Kidney epithelial cell (primary cell): ENCODE measurements around the gene SASH3. TPM values are rescaled to one million over a fixed set of nuclear protein-coding genes. Genes with fewer than 3 reads are reported as not detected.

Experiments used
- DNase-seq: peaks from one replicate; pipeline ENCODE4 v3.0.0-alpha.2; 2010; ENCODE audit warnings: low read depth
- H3K27me3 ChIP-seq: 2 replicates; pipeline ENCODE4 v1.6.0; 2011; ENCODE audit warnings: low read length; ENCODE audit not compliant: control insufficient read depth, insufficient read depth
- H3K36me3 ChIP-seq: 2 replicates; pipeline ENCODE4 v1.5.1; 2011; ENCODE audit warnings: low read length; ENCODE audit not compliant: control insufficient read depth, insufficient read depth
- H3K4me3 ChIP-seq: 2 replicates; pipeline ENCODE4 v1.5.1; 2011; ENCODE audit warnings: low read depth, mild to moderate bottlenecking, control low read depth, low read length
- CTCF ChIP-seq: IDR thresholded peaks from 2 replicates; pipeline ENCODE4 v1.5.1; 2011; ENCODE audit warnings: mild to moderate bottlenecking, moderate library complexity, low read length, control low read depth, inconsistent platforms; ENCODE audit not compliant: insufficient read depth, poor library complexity, severe bottlenecking
- total RNA-seq: library from RNA; depleted of rRNA; stranded (reverse); fragments of >200 nt; gene quantifications from 2 replicates; pipeline ENCODE4 v1.2.3, GENCODE V29; 2015

The SASH3 gene
- total RNA-seq, 1 donor from 2014 or later, result not detected

GRCh38 chrX:129754056-129755024 lies 25.4 kb upstream of the SASH3 start:
- Histone ChIP-seq H3K4me3 (no peak overlapping the region), H3K36me3 (no peaks in the 10 kb centered on the region), H3K27me3 (peaks cover 2% of the 10 kb centered on the region)
- TF ChIP-seq CTCF, result peak; percentile 23
- DNase-seq, result no peak

- no peak for DNase-seq
- Histone ChIP-seq H3K4me3 (no peak overlapping the region), H3K36me3 (no peaks in the 10 kb centered on the region), H3K27me3 (peaks cover 2% of the 10 kb centered on the region)
- TF ChIP-seq CTCF, result no peak
Measured at GRCh38 chrX:129755779-129756650, 23.7 kb upstream of the SASH3 start.

GRCh38 chrX:129759576-129760061 lies 20.1 kb upstream of the SASH3 start:
- no peaks in the 10 kb centered on the region for H3K27me3 ChIP-seq
- peak; percentile 3 for TF ChIP-seq CTCF
- DNase-seq, result peak; percentile 32
- H3K4me3 ChIP-seq, result no peak overlapping the region
- no peaks in the 10 kb centered on the region for H3K36me3 ChIP-seq

GRCh38 chrX:129760155-129760554 lies 19.6 kb upstream of the SASH3 start:
- H3K4me3 ChIP-seq, result no peak overlapping the region
- no peaks in the 10 kb centered on the region for H3K27me3 ChIP-seq
- TF ChIP-seq CTCF, result no peak
- no peaks in the 10 kb centered on the region for H3K36me3 ChIP-seq
- no peak for DNase-seq

- no peak for TF ChIP-seq CTCF
- no peaks in the 10 kb centered on the region for H3K27me3 ChIP-seq
Measured at GRCh38 chrX:129760981-129761380, 18.8 kb upstream of the SASH3 start.

More at GRCh38 chrX:129760981-129761380, 18.8 kb upstream of the SASH3 start:
- no peak for DNase-seq
- no peaks in the 10 kb centered on the region for H3K36me3 ChIP-seq
- H3K4me3 ChIP-seq, result no peak overlapping the region
